Activated T-cell treated with anti-CD3 and anti-CD28 coated beads for 48 hours (primary cell): ENCODE data around the gene PCA3.
A peak's percentile ranks its signal among the peaks of the same experiment; 100 is the strongest.

Experiments used
- DNase-seq: peaks from one replicate; pipeline ENCODE4 v3.0.0-alpha.2; 2020; ENCODE audit warnings: low read depth

The PCA3 gene

GRCh38 chr9:76756941-76757673 lies 7.1 kb upstream of the PCA3 start:
- no peak for DNase-seq

GRCh38 chr9:76758476-76758875 lies 5.8 kb upstream of the PCA3 start:
- no peak for DNase-seq

- DNase-seq, result no peak
These were observed 4.5 kb upstream of the PCA3 start for GRCh38 chr9:76759732-76760131.

- no peak for DNase-seq
These were observed 2.8 kb upstream of the PCA3 start for GRCh38 chr9:76761448-76761847.

- DNase-seq, result no peak
These were observed 1.9 kb downstream of the PCA3 start for GRCh38 chr9:76766126-76766525.

GRCh38 chr9:76772686-76773445 lies 8.6 kb downstream of the PCA3 start:
- no peak for DNase-seq

- DNase-seq, result no peak
These were observed 20.6 kb downstream of the PCA3 start for GRCh38 chr9:76784881-76785280.

- DNase-seq, result no peak
These were observed 21.3 kb downstream of the PCA3 start for GRCh38 chr9:76785501-76785900.

GRCh38 chr9:76787677-76788076 lies 23.4 kb downstream of the PCA3 start:
- no peak for DNase-seq

GRCh38 chr9:76789840-76790239 lies 25.6 kb downstream of the PCA3 start:
- DNase-seq, result no peak

- DNase-seq, result no peak
These were observed 29.7 kb downstream of the PCA3 start for GRCh38 chr9:76793784-76794431.

GRCh38 chr9:76796296-76796695 lies 32.1 kb downstream of the PCA3 start:
- DNase-seq, result no peak

GRCh38 chr9:76798527-76798926 lies 34.3 kb downstream of the PCA3 start:
- no peak for DNase-seq

GRCh38 chr9:76799473-76799872 lies 35.2 kb downstream of the PCA3 start:
- no peak for DNase-seq

GRCh38 chr9:76800901-76801300 lies 36.7 kb downstream of the PCA3 start:
- DNase-seq, result no peak

GRCh38 chr9:76803083-76803482 lies 38.8 kb downstream of the PCA3 start:
- DNase-seq, result no peak

GRCh38 chr9:76803762-76804161 lies 39.5 kb downstream of the PCA3 start:
- DNase-seq, result no peak

- DNase-seq, result no peak
These were observed 44.4 kb downstream of the PCA3 start for GRCh38 chr9:76808636-76809035.

- DNase-seq, result peak; percentile 3
These were observed 46.2 kb downstream of the PCA3 start for GRCh38 chr9:76810377-76810957.

GRCh38 chr9:76812591-76812990 lies 48.4 kb downstream of the PCA3 start:
- DNase-seq, result no peak

- no peak for DNase-seq
These were observed 53.3 kb downstream of the PCA3 start for GRCh38 chr9:76817489-76817888.

GRCh38 chr9:76818271-76818670 lies 54.0 kb downstream of the PCA3 start:
- no peak for DNase-seq

GRCh38 chr9:76820431-76820830 lies 56.2 kb downstream of the PCA3 start:
- DNase-seq, result no peak
